ENCODE measurements around the gene KLHL21.
A peak's percentile ranks its signal among the peaks of the same experiment; 100 is the strongest.

KLHL21 gene

DNA sequence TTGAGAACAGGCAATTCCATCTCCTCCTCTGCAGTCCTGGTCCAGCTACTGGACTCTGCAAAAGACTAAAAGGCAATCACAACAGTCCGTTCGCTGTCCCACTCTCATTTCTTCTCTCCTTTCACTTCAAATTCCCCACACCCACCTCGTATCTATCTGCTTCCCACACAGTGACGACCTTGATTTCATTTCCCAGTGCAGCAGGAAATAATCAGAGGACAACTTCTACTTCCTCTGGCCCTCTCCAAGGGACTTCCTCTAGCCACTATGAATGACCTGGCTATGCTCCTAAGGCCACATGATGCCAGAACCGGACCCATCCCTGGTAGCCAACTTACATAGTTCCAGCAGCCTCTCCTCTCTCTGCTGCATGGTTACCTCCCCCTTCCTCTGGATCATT lies 56.3 kb downstream of the KLHL21 start:
- no peak for DNase-seq

DNA sequence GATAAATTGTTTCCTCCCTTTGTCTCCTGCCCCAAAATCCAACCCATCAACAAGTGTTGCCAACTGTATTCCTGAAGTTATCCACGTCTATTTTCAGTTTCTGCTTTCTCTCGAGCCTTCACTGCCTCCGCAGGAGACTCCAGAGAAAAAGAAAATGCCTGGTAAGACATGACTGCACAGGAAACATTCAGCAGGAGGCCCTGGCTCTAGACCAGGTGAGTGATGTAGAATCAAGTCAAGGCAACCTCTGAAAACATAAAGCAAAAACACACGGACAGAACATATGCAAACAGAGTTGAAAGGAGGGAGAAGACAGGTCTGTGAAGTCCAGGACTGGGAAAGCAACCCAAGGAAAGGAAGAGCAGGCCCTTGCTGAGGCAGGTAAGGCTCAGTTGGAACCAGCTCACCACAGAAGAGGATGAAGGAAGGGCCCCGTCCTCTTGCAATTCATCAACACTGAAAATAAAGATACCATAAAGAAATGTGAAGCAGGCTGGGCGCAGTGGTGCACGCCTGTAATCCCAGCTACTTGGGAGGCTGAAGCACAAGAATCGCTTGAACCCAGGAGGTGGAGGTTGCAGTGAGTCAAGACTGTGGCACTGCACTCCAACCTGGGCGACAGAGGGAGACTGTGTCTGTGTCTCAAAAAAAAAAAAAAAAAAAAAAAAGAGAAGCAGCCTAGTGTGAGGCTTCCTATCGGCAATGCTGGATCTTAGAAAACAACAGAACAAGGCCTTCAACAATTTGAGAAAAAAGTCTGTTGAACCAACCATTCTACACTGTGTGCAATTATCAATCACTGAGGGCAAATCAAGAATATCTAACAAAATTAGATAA lies 57.2 kb downstream of the KLHL21 start:
- DNase-seq, result peak; percentile 14

DNA sequence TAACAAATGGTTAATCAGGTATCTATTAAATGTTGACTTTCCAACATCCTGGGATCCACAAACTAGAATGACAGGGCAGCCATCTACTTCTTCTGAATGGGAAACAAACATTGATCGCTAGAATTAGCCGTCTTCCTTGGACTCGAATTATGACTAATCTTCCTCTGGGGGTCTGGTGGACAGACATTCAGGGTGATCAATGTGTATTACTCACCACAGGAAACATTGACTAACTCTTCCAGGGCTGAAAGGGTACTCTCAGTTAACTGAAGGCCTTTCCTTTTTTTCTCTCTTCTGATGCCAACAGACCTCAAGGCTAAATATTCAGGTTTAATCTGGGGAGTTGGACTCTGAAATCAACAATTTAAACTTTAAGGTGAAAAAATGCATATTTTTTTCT lies 57.8 kb downstream of the KLHL21 start:
- no peak for DNase-seq

Data from CD4-positive, alpha-beta T cell treated with Interleukin-10 for 1 hour (primary cell).